MM.1S (cell line): ENCODE results near the gene SHISA6.

Source experiments
- DNase-seq: peaks from one replicate; pipeline ENCODE4 v3.0.0-alpha.2; 2015
- H2AFZ ChIP-seq: fragments of 300-600 bp; sonication (generic); 2 replicates; pipeline ENCODE4 v1.6.0; 2016; ENCODE audit warnings: antibody characterized with exemption, low read length
- H3F3A ChIP-seq: fragments of 300-600 bp; sonication (generic); 2 replicates; pipeline ENCODE4 v1.6.1; 2016; ENCODE audit warnings: mild to moderate bottlenecking, antibody characterized with exemption, low read length, moderate library complexity, mixed read lengths; ENCODE audit not compliant: insufficient read depth
- H3K27ac ChIP-seq: fragments of 300-600 bp; sonication (generic); 2 replicates; pipeline ENCODE4 v1.5.1; 2016; ENCODE audit warnings: mild to moderate bottlenecking, low read length
- H3K27me3 ChIP-seq: fragments of 300-600 bp; sonication (generic); replicated peaks from 2 replicates; pipeline ENCODE4 v1.6.0; 2016; ENCODE audit warnings: low read length; ENCODE audit not compliant: insufficient read depth
- H3K36me3 ChIP-seq: fragments of 300-600 bp; sonication (generic); replicated peaks from 2 replicates; pipeline ENCODE4 v1.6.1; 2016; ENCODE audit warnings: mild to moderate bottlenecking, low read length, mixed read lengths; ENCODE audit not compliant: insufficient read depth
- H3K4me1 ChIP-seq: fragments of 300-600 bp; sonication (generic); 2 replicates; pipeline ENCODE4 v1.6.1; 2016; ENCODE audit warnings: low read length, mixed read lengths
- H3K4me2 ChIP-seq: fragments of 300-600 bp; sonication (generic); 2 replicates; pipeline ENCODE4 v1.6.0; 2016; ENCODE audit warnings: low read depth, low read length
- H3K4me3 ChIP-seq: fragments of 300-600 bp; sonication (generic); 2 replicates; pipeline ENCODE4 v1.5.1; 2016; ENCODE audit warnings: low read length, mixed read lengths
- H3K79me2 ChIP-seq: fragments of 300-600 bp; sonication (generic); 2 replicates; pipeline ENCODE4 v1.6.1; 2016; ENCODE audit warnings: mixed run types, low read length, mixed read lengths
- H3K9ac ChIP-seq: fragments of 300-600 bp; sonication (generic); 2 replicates; pipeline ENCODE4 v1.6.1; 2016; ENCODE audit warnings: low read length, mixed read lengths
- H3K9me2 ChIP-seq: fragments of 300-600 bp; sonication (generic); replicated peaks from 2 replicates; pipeline ENCODE4 v1.6.1; 2016; ENCODE audit warnings: mild to moderate bottlenecking, low read length, mixed read lengths; ENCODE audit not compliant: insufficient read depth
- H3K9me3 ChIP-seq: fragments of 300-600 bp; sonication (generic); replicated peaks from 2 replicates; pipeline ENCODE4 v1.6.1; 2016; ENCODE audit warnings: mild to moderate bottlenecking, low read length, mixed read lengths; ENCODE audit not compliant: insufficient read depth
- H4K20me1 ChIP-seq: fragments of 300-600 bp; sonication (generic); 2 replicates; pipeline ENCODE4 v1.6.1; 2016; ENCODE audit warnings: mild to moderate bottlenecking, low read length, moderate library complexity, mixed read lengths; ENCODE audit not compliant: insufficient read depth
- EZH2 ChIP-seq: fragments of 300-600 bp; sonication (generic); optimal IDR thresholded peaks from 2 replicates; pipeline ENCODE3; 2017; ENCODE audit warnings: low read depth, mild to moderate bottlenecking, antibody characterized with exemption, low read length, mixed read lengths
- EZH2phosphoT487 ChIP-seq: fragments of 300-600 bp; sonication (generic); IDR thresholded peaks from 2 replicates; pipeline ENCODE4 v1.6.1; 2018; ENCODE audit warnings: antibody characterized with exemption, low read length
- TF ChIP-seq, protein P1 (sequence below): fragments of 300-600 bp; sonication (generic); IDR thresholded peaks from 2 replicates; pipeline ENCODE4 v1.5.1; 2016; ENCODE audit warnings: antibody characterized with exemption, low read length, mixed read lengths

The SHISA6 gene

DNA sequence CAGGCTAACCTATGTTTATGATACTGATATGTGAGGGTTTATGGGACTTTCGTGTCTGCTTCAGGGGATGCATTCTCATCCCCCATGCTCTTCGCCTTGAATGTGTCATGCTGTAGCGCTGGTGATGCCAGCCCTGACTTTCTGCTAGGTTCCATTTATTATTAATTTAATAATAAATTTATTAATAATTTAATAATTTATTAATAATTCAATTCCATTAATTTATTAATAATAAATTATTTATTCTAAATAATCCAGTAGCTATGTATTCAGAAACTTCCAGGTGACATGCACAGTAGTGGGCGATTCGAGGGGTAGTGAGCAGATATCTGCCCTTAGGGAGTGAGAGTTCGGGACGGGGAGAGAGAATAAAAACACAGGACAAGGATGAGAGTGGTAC is 49.8 kb downstream of the SHISA6 start:
- no peak for DNase-seq

DNA sequence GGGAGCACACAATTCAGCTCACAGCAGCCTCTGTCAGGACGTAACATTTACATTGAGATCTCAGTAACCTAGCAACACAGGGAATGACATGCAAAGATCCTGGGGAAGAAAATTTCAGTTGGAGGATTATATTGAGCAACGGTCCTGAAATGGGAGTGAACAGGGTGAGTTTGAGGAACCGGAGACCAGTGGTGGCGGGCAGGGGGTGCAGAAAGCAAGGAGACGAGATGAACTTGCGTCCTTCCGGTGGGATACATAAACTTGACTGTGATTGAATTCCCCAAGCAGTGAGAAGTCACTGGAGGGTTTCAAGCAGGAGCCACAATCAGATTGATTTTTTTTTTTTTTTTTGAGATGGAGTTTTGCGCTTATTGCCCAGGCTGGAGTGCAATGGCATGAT is 51.5 kb downstream of the SHISA6 start:
- H3K4me1 ChIP-seq, result no peaks in the 10 kb centered on the region
- no peaks in the 10 kb centered on the region for H4K20me1 ChIP-seq
- H3K9me3 ChIP-seq, result no peaks in the 10 kb centered on the region
- no peak overlapping the region for H3K4me2 ChIP-seq
- no peak for DNase-seq
- H3K27ac ChIP-seq, result no peak overlapping the region
- no peaks in the 10 kb centered on the region for H3K27me3 ChIP-seq
- no peaks in the 10 kb centered on the region for H3F3A ChIP-seq
- no peak overlapping the region for H2AFZ ChIP-seq
- H3K79me2 ChIP-seq, result no peaks in the 10 kb centered on the region
- no peaks in the 10 kb centered on the region for H3K9me2 ChIP-seq
- no peak overlapping the region for H3K4me3 ChIP-seq
- no peak overlapping the region for H3K9ac ChIP-seq
- TF ChIP-seq, protein P1, sequence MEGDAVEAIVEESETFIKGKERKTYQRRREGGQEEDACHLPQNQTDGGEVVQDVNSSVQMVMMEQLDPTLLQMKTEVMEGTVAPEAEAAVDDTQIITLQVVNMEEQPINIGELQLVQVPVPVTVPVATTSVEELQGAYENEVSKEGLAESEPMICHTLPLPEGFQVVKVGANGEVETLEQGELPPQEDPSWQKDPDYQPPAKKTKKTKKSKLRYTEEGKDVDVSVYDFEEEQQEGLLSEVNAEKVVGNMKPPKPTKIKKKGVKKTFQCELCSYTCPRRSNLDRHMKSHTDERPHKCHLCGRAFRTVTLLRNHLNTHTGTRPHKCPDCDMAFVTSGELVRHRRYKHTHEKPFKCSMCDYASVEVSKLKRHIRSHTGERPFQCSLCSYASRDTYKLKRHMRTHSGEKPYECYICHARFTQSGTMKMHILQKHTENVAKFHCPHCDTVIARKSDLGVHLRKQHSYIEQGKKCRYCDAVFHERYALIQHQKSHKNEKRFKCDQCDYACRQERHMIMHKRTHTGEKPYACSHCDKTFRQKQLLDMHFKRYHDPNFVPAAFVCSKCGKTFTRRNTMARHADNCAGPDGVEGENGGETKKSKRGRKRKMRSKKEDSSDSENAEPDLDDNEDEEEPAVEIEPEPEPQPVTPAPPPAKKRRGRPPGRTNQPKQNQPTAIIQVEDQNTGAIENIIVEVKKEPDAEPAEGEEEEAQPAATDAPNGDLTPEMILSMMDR, result no peak
- TF ChIP-seq EZH2phosphoT487 (no peak), EZH2 (no peak)
- no peaks in the 10 kb centered on the region for H3K36me3 ChIP-seq

More for the DNA sequence above, 49.8 kb downstream of the SHISA6 start:
- Histone ChIP-seq H3K9me2 (no peaks in the 10 kb centered on the region), H3K27ac (no peak overlapping the region), H3F3A (no peaks in the 10 kb centered on the region), H3K4me1 (no peaks in the 10 kb centered on the region), H4K20me1 (no peaks in the 10 kb centered on the region), H3K4me2 (no peak overlapping the region), H3K36me3 (no peaks in the 10 kb centered on the region), H3K27me3 (no peaks in the 10 kb centered on the region), H3K4me3 (no peak overlapping the region), H3K9me3 (no peaks in the 10 kb centered on the region), H3K9ac (no peak overlapping the region), H2AFZ (no peak overlapping the region), H3K79me2 (no peaks in the 10 kb centered on the region)
- TF ChIP-seq EZH2phosphoT487 (no peak), EZH2 (no peak)
- TF ChIP-seq, protein P1, result no peak

DNA sequence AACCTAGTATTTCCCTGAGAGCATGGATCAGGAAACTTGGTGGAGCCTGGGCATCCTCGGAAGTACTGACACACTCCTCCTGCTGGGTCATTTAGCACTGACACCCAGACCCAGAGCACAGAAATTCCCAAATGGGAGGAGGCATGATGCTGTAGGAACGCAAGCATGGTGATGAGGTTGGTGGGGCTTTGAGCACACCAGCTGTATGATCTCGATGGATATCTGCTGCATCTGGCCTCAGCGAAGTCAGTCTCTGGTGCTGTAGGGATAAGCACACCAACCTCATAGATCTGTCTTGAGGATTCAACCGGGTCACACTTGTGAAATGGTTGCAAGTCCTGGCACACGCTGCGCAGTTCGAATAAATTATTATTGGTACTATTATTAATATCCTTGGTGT is 52.5 kb downstream of the SHISA6 start:
- Histone ChIP-seq H3K79me2 (no peaks in the 10 kb centered on the region), H3K27ac (no peak overlapping the region), H2AFZ (no peak overlapping the region), H3K27me3 (no peaks in the 10 kb centered on the region), H3K4me3 (no peak overlapping the region), H3F3A (no peaks in the 10 kb centered on the region), H3K9ac (no peak overlapping the region), H3K36me3 (no peaks in the 10 kb centered on the region), H3K4me1 (no peaks in the 10 kb centered on the region), H4K20me1 (no peaks in the 10 kb centered on the region), H3K9me3 (no peaks in the 10 kb centered on the region), H3K9me2 (no peaks in the 10 kb centered on the region), H3K4me2 (no peak overlapping the region)
- TF ChIP-seq, protein P1, result no peak
- TF ChIP-seq EZH2phosphoT487 (no peak), EZH2 (no peak)
- DNase-seq, result no peak
